Brain microvascular endothelial cell (primary cell): Measurements from ENCODE around the gene CD244.
A peak's percentile ranks its signal among the peaks of the same experiment; 100 is the strongest.

ENCODE experiments used
- DNase-seq: peaks from one replicate; pipeline ENCODE4 v3.0.0-alpha.2; 2020
- H3K27ac ChIP-seq: fragments of 250-450 bp; sonication (Bioruptor Pico); 2 replicates; pipeline ENCODE4 v1.5.1; 2020; ENCODE audit warnings: mild to moderate bottlenecking, moderate library complexity
- H3K27me3 ChIP-seq: fragments of 250-450 bp; sonication (Bioruptor Pico); replicated peaks from 2 replicates; pipeline ENCODE4 v1.5.1; 2020; ENCODE audit warnings: mild to moderate bottlenecking
- H3K36me3 ChIP-seq: fragments of 250-450 bp; sonication (Bioruptor Pico); replicated peaks from 2 replicates; pipeline ENCODE4 v1.5.1; 2020; ENCODE audit warnings: mild to moderate bottlenecking
- H3K4me3 ChIP-seq: 2 replicates; pipeline ENCODE4 v1.5.1; 2011; ENCODE audit warnings: low read depth, mild to moderate bottlenecking, control low read depth, low read length, moderate library complexity
- in situ Hi-C: cut with HindIII; loops from 2 replicates; pipeline ENCODE4 v1.10.0; 2017; ENCODE audit warnings: low sequenced_read_pairs, low pct_ligation_motif_present
- TF ChIP-seq, protein P1 (sequence below): IDR thresholded peaks from 2 replicates; pipeline ENCODE4 v1.5.1; 2011; ENCODE audit warnings: low read depth, mild to moderate bottlenecking, moderate library complexity, low read length, control low read depth, inconsistent platforms; ENCODE audit errors: missing control alignments

The CD244 gene

DNA sequence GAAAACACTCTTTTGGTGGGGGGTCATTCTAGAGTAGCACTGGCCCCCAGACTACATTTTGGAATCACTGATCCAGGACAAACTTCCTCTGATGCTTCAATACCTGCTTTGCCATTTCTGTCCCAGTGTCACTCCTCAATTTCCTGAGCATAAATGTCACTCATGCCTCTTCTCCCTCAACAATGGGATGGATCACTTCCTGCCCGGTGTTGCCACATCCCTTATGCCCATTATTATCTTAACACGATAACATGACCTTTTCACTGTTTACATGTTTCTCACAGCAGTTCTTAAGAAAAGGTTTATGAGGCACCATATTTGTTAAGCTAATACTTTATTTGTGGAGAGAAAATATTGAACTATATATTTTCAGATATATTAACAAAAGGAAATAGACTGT lies 26.2 kb upstream of the CD244 start:
- TF ChIP-seq, protein P1, sequence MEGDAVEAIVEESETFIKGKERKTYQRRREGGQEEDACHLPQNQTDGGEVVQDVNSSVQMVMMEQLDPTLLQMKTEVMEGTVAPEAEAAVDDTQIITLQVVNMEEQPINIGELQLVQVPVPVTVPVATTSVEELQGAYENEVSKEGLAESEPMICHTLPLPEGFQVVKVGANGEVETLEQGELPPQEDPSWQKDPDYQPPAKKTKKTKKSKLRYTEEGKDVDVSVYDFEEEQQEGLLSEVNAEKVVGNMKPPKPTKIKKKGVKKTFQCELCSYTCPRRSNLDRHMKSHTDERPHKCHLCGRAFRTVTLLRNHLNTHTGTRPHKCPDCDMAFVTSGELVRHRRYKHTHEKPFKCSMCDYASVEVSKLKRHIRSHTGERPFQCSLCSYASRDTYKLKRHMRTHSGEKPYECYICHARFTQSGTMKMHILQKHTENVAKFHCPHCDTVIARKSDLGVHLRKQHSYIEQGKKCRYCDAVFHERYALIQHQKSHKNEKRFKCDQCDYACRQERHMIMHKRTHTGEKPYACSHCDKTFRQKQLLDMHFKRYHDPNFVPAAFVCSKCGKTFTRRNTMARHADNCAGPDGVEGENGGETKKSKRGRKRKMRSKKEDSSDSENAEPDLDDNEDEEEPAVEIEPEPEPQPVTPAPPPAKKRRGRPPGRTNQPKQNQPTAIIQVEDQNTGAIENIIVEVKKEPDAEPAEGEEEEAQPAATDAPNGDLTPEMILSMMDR, result no peak
- no peak overlapping the region for H3K4me3 ChIP-seq
- in situ Hi-C loops, result no loop called here
- no peak for DNase-seq
- no peaks in the 10 kb centered on the region for H3K36me3 ChIP-seq
- no peak overlapping the region for H3K27ac ChIP-seq
- H3K27me3 ChIP-seq, result no peaks in the 10 kb centered on the region

DNA sequence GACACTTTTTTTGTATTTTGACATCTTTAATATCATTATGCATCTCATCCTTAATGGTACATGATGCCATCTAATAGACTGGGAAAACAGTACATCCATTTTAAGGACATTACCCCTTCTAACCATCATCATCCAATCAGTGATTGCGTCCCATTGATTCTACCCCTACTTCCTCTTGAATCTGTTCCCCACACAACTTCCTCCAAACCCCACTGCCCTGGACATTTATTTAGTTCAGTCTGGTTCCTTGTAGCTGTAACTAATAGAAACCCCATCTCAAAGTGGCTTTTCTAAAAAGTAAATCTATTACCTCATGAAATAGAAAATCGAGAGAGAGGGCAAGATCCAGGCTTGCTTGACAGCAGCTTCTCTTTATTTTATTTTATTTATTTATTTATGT lies 24.4 kb upstream of the CD244 start:
- Histone ChIP-seq H3K36me3 (no peaks in the 10 kb centered on the region), H3K27ac (no peak overlapping the region), H3K4me3 (no peak overlapping the region), H3K27me3 (no peaks in the 10 kb centered on the region)
- in situ Hi-C loops, result no loop called here
- TF ChIP-seq, protein P1, result no peak
- DNase-seq, result no peak

DNA sequence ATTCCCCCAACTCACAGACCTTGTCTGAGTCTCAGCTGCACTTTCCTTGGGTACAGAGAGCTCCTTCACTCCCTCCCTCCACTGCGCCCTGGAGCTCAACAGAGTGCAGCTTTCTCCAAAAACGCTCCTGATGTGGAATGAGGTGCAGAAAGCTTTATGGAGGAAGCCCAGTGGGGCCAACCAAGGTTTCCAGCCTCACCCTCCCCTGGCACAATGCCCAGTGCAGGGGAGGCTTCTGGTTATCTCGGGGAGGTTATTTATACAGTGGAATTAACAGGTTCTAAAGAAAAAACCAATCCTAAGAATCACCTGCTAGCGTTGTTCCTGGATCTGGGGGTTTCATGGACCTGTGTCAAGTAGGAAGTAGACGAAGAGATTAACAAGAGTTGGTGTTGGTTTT lies 22.4 kb upstream of the CD244 start, which contains the start of gene ITLN1:
Gene ITLN1 (minus strand): TSS at position 139 of the 400 bp plus-strand sequence. CDS start 303 bp downstream, outside the sequence.
- Histone ChIP-seq H3K4me3 (no peak within 1 kb of the TSS), H3K27ac (no peak within 1 kb of the TSS), H3K36me3 (no peaks in the 10 kb centered on the region), H3K27me3 (no peaks in the 10 kb centered on the region)
- in situ Hi-C loops, result no loop called here
- no peak for DNase-seq
- TF ChIP-seq, protein P1, result no peak

DNA sequence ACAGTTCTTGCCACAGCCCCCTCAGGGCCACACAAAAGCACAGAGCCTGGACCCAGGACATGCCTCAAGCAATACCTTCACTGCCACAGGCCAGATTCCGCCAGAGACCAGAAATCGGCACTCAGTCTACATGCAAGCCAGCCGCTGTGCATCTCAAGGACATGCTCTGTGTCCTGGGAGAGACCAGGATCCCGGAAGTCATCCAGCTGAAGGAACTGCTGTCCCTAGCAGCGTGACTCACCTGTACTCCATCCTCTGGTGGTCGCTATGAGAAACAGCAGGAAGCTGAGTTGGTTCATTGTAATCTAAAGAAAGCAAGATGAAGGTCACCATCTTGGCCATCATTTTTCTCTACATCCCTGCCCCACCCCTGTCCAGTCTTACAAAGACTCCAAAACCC lies 21.9 kb upstream of the CD244 start:
- TF ChIP-seq, protein P1, result peak; percentile 64
- Histone ChIP-seq H3K27ac (no peak overlapping the region), H3K36me3 (no peaks in the 10 kb centered on the region), H3K4me3 (no peak overlapping the region), H3K27me3 (no peaks in the 10 kb centered on the region)
- in situ Hi-C loops, result no loop called here
- DNase-seq, result no peak

DNA sequence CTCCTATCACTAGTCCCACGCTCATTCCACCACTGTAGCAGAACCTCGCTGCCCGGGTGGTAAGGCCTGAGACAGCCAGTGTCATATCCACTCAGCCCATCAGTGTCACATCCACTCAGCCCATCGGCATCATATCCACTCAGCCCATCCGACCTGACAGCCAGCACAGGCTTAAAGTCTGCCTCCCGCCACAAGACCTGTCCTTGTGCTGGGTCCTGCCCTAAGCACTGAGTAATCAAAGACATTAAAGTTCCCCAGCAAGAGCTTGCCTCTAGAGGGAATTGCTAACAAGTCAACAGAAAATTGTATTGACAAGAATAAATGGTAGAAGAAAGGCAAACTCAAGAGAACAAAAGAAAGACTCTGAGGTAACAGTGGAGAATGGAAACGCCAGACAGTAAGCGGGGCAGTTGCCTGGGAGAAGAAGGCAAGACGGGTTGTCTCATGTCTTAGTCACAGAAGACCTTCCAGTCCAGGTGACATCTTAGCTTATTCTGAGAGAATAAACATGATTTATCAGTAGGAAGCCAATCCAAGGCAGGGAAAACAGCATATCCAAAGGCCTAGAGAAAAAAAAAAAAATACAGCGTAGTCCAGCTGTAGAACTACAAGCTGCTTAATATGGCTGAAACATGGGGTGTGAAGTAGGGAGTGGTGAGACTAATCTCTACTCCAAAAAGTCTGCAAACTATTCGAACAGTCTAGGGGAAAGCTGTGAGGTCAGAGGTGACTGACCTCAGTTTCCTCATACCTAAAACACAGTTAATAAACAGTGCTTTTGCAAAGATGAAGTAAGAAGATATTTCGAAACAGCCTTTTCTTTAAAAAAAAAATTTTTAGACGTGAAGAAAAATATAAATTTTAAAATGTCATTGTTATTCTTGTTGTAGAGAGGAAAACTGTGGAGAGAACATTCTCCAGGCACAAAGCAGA lies 21.2 kb upstream of the CD244 start:
- no peak overlapping the region for H3K27ac ChIP-seq
- DNase-seq, result no peak
- no peaks in the 10 kb centered on the region for H3K27me3 ChIP-seq
- H3K36me3 ChIP-seq, result no peaks in the 10 kb centered on the region
- H3K4me3 ChIP-seq, result no peak overlapping the region
- in situ Hi-C loops, result no loop called here
- TF ChIP-seq, protein P1, result no peak
